GM19397 (cell line): ENCODE results near the gene GTF2A1L.
"Not testable (repeated sequence)": the region's sequence is repeated elsewhere in the genome, so short reads cannot be mapped to it uniquely, and the experiment has no call there.

ENCODE experiments used
- ATAC-seq: cut with Tn5 transposase; IDR thresholded peaks from one replicate; pipeline ENCODE4 v1.9.1; 2021; ENCODE audit warnings: mild to moderate bottlenecking, moderate library complexity; ENCODE audit not compliant: unreplicated experiment

GTF2A1L gene

DNA sequence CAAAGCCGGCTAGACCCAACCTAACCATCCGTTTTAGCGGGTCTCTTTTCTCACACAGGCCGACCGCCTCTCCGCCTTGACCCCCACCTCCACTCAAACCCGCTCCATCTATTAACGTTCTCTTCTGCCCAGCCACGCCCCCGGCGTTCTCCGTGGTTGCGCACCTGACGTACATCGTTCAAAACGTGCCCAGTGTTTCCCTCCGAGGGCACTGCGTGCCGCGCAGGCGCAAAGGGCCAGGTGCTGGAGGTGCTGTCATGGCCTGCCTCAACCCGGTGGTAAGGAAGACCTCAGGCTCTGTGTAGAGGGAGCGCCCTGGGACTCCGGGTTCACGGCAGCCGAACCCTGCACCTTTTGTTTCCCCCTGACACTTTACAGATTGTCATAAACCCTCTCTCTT is at the start of gene GTF2A1L:
Gene GTF2A1L (plus strand): TSS at position 239 of the 400 bp plus-strand sequence. CDS start 19 bp downstream, at position 258.
- ATAC-seq, result no peak

- ATAC-seq, result no peak
Observed at GRCh38 chr2:48568547-48568946, 49.1 kb upstream of the GTF2A1L start.

DNA sequence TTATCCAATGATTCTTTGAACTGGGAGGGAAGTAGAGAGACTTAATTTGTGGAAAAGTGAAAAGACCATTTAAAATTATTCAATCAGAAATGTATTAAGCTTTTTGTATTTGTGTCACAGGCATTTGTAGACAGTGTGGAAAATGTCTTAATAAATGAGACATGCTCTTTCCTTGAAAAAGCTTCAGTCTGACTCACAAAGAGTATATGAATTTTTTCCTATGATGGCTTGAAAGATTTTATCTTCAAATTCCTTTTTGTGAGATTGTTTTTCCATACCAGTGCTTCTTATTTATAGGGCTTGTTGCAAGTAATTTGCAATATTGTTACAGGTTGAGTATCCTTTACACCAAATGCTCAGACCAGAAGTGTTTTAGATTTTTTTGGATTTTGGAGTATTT is 48.2 kb upstream of the GTF2A1L start:
- no peak for ATAC-seq

DNA sequence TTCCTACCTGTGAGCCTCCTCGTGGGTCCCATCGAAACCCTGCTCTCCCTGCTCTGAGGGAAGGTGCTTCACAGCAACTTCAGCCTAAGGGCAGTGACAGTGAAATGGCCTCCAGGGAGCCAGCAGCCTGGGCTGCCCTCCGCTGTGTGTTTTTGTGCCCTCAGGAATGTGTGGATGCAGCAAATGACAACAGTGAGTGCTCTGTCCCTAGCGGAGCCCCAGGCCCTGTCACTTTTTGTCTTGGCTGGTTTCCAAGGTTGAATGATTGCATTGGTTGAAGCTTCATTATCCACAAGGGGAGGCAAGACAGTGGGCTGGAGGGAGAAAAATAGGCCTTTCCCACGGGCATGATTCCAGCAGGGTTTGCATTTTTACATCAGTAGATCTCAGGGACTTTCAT is 44.8 kb upstream of the GTF2A1L start:
- ATAC-seq, result no peak

GRCh38 chr2:48574353-48575287 is 43.0 kb upstream of the GTF2A1L start:
- no peak for ATAC-seq

DNA sequence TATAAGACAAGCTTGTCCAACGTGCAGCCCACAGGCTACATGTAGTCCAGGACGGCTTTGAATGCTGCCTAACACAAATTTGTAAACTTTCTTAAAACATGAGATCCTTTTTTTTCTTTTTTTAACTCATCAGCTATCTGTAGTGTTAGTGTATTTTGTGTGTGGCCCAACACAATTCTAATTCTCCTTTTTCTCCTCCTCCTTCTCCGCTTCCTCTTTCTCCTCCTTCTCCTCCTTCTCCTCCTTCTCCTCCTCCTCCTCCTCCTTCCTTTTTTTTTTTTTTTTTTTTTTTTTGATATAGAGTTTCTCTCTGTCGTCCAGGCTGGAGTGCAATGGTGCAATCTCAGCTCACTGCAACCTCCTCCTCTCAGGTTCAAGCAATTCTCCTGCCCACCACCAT is 39.3 kb upstream of the GTF2A1L start:
- no peak for ATAC-seq

- ATAC-seq, result no peak
Observed at GRCh38 chr2:48583961-48584360, 33.7 kb upstream of the GTF2A1L start.

- ATAC-seq, result no peak
Observed at GRCh38 chr2:48584551-48584950, 33.1 kb upstream of the GTF2A1L start.

- ATAC-seq, result no peak
Observed at GRCh38 chr2:48586433-48586832, 31.2 kb upstream of the GTF2A1L start.

GRCh38 chr2:48587560-48587959 is 30.1 kb upstream of the GTF2A1L start:
- no peak for ATAC-seq

- ATAC-seq, result no peak
Observed at GRCh38 chr2:48587961-48588360, 29.7 kb upstream of the GTF2A1L start.

DNA sequence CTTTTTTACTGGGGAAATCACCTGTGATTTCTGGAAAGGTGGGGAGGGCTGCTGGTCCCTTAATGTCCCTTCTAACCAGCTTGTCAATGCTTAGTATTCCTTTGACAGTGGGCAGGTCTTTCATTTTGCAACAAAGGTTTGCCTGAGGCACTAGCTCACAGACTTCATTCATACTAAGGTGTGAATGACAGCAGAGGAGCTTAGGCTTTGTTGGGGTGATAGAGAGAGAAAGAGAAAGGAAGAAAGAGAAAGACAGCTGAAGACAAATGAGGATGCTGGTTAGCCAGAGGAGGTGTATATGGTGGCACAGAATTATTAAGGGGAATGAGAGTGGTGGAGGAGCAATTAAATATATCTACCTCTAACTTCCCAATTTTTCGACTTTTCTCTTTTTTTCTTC is 28.9 kb upstream of the GTF2A1L start:
- no peak for ATAC-seq

DNA sequence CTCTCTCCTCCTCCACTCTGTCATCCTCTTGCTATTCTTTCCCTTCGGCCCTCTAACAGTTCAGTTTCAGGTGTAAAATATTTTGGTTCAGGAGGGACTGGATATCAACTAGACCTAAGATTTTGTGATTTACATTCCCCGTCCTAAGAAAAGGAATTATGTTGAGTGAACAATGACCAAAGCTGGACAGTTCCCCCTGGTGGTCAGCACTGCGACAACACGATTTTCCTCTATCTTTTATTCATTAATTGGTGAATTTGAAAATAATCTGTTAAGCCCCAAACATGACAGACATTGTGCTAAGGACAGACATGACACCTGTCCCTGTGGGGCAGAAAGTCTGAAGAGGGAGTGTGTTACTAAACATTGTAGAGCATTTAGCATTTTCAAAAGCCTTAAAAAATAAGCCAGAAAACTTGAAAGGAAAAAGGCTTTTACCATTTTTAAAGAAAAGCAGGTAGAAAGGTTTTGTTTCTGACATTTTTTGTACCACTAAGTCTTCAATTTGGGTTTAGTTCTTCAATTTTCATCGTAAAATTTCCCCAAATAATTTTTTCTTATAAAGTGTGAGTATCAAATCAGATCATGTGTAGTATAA is 28.4 kb upstream of the GTF2A1L start:
- no peak for ATAC-seq

- no peak for ATAC-seq
Observed at GRCh38 chr2:48590017-48590416, 27.6 kb upstream of the GTF2A1L start.

DNA sequence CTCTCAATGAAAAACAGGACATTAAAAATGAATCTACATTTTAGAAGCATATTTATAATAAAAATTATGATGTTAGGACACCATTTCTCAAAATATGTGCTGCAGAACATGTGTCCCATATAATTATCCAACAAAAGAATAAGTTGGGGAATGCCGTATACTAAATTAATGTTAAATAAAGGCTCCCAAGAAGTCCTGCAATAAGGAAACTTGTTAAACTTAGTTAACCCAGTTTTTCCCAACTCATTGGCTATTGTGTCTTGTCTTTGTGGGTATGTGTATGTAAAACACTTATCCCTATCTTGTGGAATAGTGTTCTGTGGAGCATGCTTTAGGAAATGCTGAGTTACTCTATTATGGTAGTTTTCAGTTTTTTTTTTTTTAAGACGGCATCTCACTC is 25.6 kb upstream of the GTF2A1L start:
- no peak for ATAC-seq

GRCh38 chr2:48596751-48597150 is 20.9 kb upstream of the GTF2A1L start:
- ATAC-seq, result not testable (repeated sequence)

GRCh38 chr2:48597492-48597891 is 20.2 kb upstream of the GTF2A1L start:
- no peak for ATAC-seq

DNA sequence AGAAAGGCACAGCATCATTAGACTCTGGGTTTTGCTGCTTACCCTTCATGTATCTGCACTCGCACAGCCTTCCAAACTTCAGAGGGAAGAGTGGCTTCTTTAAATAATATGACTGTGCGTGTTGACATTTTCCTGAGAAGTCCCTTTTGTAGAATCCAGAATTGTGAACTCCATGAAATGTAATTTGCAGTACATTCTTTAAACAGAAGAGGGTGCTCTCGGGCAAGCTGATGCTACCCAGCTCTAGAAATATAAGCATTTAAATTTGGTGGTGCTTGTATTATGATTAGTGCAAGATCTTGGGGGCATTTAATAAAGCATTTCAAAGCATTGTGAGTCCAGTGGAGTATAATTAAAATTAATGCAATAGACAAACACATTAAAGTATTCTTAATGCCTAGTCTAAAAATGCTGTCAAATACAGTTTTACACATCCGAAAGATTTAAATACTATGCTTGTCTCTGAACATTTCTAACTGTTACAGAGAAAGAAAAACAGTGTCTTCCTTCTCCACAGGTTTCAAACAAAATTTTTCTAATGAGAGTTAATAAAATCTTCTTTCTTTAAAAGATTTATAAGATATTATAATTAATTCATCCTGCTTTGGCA is 17.3 kb upstream of the GTF2A1L start:
- ATAC-seq, result no peak

- ATAC-seq, result no peak
Observed at GRCh38 chr2:48600917-48601316, 16.7 kb upstream of the GTF2A1L start.

DNA sequence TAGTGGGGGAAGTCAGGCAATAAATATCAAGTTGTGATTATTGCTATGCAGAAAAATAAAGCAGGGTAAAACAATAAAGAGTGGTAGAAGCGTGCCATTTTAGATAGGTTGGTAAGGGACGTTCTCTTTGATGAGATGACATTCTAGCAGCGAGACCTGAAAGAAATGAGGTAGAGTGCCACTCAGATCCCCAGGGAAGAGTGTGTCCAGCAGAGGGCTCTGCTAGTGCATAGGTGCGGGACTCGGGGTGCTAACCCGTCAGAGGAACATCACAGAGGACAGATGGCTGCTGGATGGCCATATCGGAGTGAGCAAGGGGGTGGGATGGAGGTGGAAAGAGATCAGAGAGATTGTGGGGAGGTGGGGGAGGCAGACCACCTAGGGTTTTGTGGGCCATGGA is 16.3 kb upstream of the GTF2A1L start:
- no peak for ATAC-seq

DNA sequence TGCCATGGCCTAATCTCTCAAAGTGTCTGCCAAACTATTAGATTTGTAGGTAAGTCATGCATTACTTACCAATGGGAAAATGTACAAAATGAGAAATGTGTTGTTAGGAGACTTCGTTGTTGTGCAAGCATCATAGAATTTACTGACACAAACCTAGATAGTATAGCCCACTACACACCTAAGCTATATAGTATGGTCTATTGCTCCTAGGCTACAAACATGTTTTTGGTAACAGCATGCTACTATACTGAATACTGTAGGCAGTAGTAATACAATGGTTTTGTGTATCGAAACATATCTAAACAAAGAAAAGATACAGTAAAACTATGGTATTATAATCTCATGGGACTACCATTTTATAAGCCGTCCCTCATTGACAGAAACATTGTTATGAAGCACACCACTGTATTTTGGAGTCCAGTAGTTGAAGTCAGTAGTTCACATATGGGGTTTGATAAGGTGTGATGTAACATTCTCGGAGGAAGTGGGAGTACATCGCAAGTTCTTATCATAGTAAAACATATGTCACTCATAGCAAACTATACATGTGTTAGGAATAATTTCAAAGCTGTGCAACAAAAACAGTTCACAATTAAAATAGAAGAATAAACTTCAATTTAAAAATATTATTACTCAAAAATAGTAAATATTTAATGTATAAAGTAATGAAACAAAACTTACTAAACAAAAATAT is 12.0 kb upstream of the GTF2A1L start:
- no peak for ATAC-seq
